Stimulated activated naive CD4-positive, alpha-beta T cell treated with Interleukin-2 at 50 U/mL for 16 hours (primary cell): ENCODE results near the gene PLCD4.

Source experiments
- DNase-seq: peaks from one replicate; lab custom pipeline; 2025; lab: John Stamatoyannopoulos, UW

The PLCD4 gene

DNA sequence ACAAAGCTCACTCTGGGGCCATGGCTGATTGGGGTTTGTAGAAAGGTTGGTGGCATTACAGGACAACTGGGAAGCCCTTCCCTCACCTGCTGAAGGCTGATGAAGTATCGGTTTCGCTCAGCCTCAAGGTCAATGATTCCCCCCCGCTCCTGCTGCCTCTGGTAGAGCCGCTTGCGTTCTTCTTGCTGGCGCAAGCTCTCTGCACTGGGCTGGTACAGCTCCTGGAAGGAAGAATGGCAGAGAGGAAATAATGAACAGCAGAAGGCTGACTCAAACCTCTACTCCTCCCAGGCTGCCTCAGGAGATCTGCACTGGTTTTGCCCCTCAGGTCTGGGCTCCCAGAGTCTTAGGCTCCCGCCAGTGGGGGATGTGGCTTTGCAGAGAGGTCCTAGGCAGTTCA is 57.0 kb downstream of the PLCD4 start:
- no peak for DNase-seq

DNA sequence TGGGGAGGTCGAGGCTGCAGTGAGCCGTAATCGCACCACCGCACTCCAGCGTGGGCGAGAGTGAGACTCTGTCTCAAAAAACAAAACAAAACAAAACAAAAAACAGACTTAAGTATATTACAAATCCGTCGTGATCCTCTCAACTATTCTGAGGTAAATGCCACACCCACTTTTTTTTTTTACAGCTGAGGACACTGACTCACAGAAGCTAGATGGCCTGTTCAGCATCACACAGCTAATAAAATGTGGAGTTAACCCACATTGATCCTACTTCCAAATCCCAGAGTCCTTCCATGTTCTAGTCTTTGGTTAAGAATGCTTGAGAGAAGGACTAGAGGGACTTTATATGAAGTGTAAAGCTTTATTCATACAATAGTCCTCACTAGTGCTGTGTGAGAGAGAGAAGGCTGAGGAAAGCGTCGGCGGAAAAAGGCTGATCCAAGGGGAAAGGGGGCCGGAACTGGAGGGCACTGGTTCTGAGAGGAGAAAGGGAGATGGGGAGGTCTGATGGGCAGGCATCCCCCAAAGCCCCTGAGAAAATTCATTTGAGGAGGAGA is 63.5 kb downstream of the PLCD4 start:
- DNase-seq: no peak

DNA sequence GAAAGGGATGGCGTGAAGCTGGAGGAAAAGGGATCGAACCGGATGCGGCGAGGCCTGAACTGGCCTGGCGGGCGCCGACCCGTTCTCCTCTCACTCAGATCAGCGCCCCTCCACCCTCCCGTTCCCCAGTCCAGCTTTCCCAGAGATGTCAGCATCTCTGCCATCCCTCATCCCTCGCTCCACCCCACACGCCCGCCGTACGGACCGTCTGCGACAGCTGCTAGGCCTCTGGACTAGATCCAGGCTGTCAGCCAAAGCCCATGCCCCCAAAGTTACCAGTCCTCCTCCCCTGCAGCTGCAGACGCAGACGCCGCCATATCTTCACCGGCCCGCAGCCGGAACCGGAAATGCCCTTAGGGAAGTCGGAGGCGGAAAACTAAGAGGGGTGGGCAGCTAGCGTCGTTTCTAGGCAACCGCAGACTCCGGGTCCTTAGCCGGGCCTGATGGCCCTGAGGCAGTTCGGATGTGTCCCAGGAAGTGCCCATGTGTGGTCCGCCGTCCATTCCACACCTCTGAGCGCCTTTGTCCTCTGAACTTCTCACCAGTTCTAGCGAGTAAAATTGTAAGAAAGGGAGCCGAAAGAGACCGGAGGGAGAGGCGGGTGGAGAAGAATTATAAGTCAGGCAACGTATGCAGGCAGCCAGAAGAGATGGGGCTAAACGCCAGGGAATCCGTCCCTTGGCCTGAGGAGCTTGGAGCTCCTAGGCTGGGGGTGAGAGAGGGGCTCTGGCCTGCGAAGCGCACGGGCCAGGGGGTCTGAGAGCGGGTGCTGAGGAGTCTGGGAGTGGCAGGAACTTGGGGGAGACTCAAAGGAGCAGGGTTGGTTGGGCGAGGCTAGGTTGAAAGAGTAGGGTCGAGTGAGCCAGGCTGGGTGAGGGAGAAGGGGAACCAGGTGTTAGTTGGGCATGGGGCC is 64.2 kb downstream of the PLCD4 start, which contains the start of the genes RNF25 and STK36:
Gene RNF25, minus strand, starts transcription at position 349 of the 913 bp plus-strand sequence. Its CDS starts 32 bp downstream, at position 317.
Gene STK36, plus strand, starts transcription at position 433 of the 913 bp plus-strand sequence. CDS start 744 bp downstream, outside the sequence.
- DNase-seq: peak; percentile 83

DNA sequence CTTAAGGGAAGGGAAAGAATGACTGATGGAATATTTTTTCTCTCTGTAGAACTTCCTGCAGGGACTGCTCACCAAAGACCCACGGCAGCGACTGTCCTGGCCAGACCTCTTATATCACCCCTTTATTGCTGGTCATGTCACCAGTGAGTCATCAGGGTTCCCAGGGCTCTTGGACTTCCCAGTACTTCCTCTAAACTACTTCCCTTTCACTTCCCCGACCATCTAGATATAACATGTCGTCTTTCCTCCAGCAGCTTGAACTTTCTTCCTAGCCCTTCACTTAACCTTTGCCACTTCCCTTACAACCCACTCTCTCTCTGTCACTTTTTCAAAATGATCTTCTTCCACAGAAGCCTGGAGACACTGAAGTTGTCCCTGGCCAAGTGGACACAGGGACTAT is 71.4 kb downstream of the PLCD4 start:
- no peak for DNase-seq

DNA sequence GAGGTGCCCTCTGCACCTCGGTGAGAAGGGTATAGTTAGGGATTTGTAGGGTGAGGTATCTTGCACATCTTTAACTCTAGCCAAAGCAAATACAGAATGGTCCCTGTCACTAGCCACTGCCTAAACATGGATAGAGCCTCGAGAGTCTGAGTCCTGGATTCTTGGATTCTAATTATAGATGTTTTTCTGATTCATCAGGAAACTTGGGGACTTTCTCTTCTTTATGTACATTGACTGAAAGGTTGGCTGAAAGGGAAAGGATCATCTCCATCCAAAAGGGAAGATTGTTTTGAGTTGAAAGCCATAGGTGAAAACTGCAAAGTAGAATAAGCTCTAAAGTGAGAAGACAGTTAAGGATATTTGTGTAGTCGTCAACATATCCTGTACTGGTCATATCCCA is 72.4 kb downstream of the PLCD4 start:
- DNase-seq: no peak
